DND-41 (cell line): ENCODE measurements around the gene CHN2.

Experiments
- CTCF ChIP-seq: IDR thresholded peaks from 2 replicates; pipeline ENCODE4 v1.5.1; 2012; ENCODE audit warnings: borderline replicate concordance, low read length, moderate library complexity, mild to moderate bottlenecking; ENCODE audit not compliant: poor library complexity, severe bottlenecking; ENCODE audit errors: extremely low read depth
- EZH2 ChIP-seq: IDR thresholded peaks from 3 replicates; pipeline ENCODE4 v1.6.1; 2012; ENCODE audit warnings: borderline replicate concordance, low read depth, mild to moderate bottlenecking, moderate library complexity, low read length, inconsistent platforms; ENCODE audit not compliant: severe bottlenecking

GRCh38 chr7:29207162-29207801 is 12.7 kb downstream of the CHN2 start:
- TF ChIP-seq EZH2, result no peak
- TF ChIP-seq CTCF, result no peak
